PC-3 (cell line): ENCODE measurements around the gene SAMD4A. TPM values are rescaled to one million over a fixed set of nuclear protein-coding genes. Genes with fewer than 3 reads are reported as not detected.
A peak's percentile ranks its signal among the peaks of the same experiment; 100 is the strongest.

Experiments
- ATAC-seq: fragments of 200-7000 bp; cut with Tn5 transposase; 2 replicates; pipeline ENCODE4 v1.9.1; 2020; ENCODE audit warnings: mild to moderate bottlenecking, moderate library complexity
- BruUV-seq: library from RNA; stranded (reverse); fragments of 400-500 nt; replicated peaks from 2 replicates; lab custom pipeline; 2021; lab: Mats Ljungman, UMichigan
- CTCF ChIA-PET: fragments of 300-600 bp; sonication (Branson Sonifier 250); formaldehyde crosslinking; loops from one replicate; lab custom pipeline; 2022; ENCODE audit warnings: antibody characterized with exemption; lab: Charles Lee
- POLR2A ChIA-PET: fragments of 300-600 bp; sonication (Branson Sonifier 250); formaldehyde crosslinking; loops from one replicate; lab custom pipeline; 2022; ENCODE audit warnings: antibody characterized with exemption; ENCODE audit not compliant: unreplicated experiment; lab: Charles Lee
- DNase-seq: peaks from one replicate; pipeline ENCODE4 v3.0.0-alpha.2; 2015
- H2AFZ ChIP-seq: fragments of 300-600 bp; sonication (generic); 2 replicates; pipeline ENCODE4 v1.6.0; 2016; ENCODE audit warnings: antibody characterized with exemption, low read length
- H3F3A ChIP-seq: fragments of 300-600 bp; sonication (generic); one replicate; pipeline ENCODE4 v1.6.0; 2017; ENCODE audit warnings: antibody characterized with exemption, low read length, control low read depth, mild to moderate bottlenecking; ENCODE audit not compliant: unreplicated experiment
- H3K27ac ChIP-seq: fragments of 300-600 bp; sonication (generic); 2 replicates; pipeline ENCODE4 v1.5.1; 2016; ENCODE audit warnings: mild to moderate bottlenecking, low read length
- H3K27me3 ChIP-seq: fragments of 300-600 bp; sonication (generic); 2 replicates; pipeline ENCODE4 v1.6.1; 2016; ENCODE audit warnings: low read length, mixed read lengths
- H3K36me3 ChIP-seq: fragments of 300-600 bp; sonication (generic); 2 replicates; pipeline ENCODE4 v1.6.1; 2016; ENCODE audit warnings: low read depth, mixed run types, low read length, mixed read lengths
- H3K4me1 ChIP-seq: fragments of 300-600 bp; sonication (generic); 2 replicates; pipeline ENCODE4 v1.5.1; 2016; ENCODE audit warnings: low read length; ENCODE audit not compliant: insufficient read depth
- H3K4me2 ChIP-seq: fragments of 300-600 bp; sonication (generic); 2 replicates; pipeline ENCODE4 v1.6.0; 2016; ENCODE audit warnings: low read length
- H3K4me3 ChIP-seq: fragments of 300-600 bp; sonication (generic); 2 replicates; pipeline ENCODE4 v1.5.1; 2016; ENCODE audit warnings: mild to moderate bottlenecking, low read length, mixed read lengths
- H3K79me2 ChIP-seq: fragments of 300-600 bp; sonication (generic); 2 replicates; pipeline ENCODE4 v1.6.1; 2017; ENCODE audit warnings: low read length, mixed read lengths
- H3K9ac ChIP-seq: fragments of 300-600 bp; sonication (generic); 2 replicates; pipeline ENCODE4 v1.6.0; 2016; ENCODE audit warnings: mild to moderate bottlenecking, low read length
- H3K9me2 ChIP-seq: fragments of 300-600 bp; sonication (generic); replicated peaks from 2 replicates; pipeline ENCODE4 v1.6.1; 2016; ENCODE audit warnings: mixed run types, low read length, mixed read lengths
- H3K9me3 ChIP-seq: fragments of 300-600 bp; sonication (generic); 2 replicates; pipeline ENCODE4 v1.6.1; 2016; ENCODE audit warnings: low read length, mixed read lengths
- H4K20me1 ChIP-seq: fragments of 300-600 bp; sonication (generic); 2 replicates; pipeline ENCODE4 v1.6.1; 2016; ENCODE audit warnings: low read length, mixed read lengths
- EZH2 ChIP-seq: fragments of 300-600 bp; sonication (generic); IDR thresholded peaks from one replicate; pipeline ENCODE4 v1.6.1; 2017; ENCODE audit warnings: antibody characterized with exemption, mild to moderate bottlenecking, low read length; ENCODE audit not compliant: unreplicated experiment
- EZH2phosphoT487 ChIP-seq: fragments of 300-600 bp; sonication (generic); IDR thresholded peaks from 2 replicates; pipeline ENCODE4 v1.6.1; 2018; ENCODE audit warnings: mild to moderate bottlenecking, antibody characterized with exemption, low read length, borderline replicate concordance
- intact Hi-C: fragments of 100-400 bp; cut with micrococcal nuclease; formaldehyde crosslinking; loops from 2 replicates; pipeline ENCODE4 v1.9.0; 2023
- total RNA-seq: library from RNA; depleted of rRNA; stranded (reverse); fragments of >200 nt; gene quantifications from 2 replicates; pipeline ENCODE4 v1.2.3, GENCODE V29; 2014
- TF ChIP-seq, protein P1 (sequence below): fragments of 300-600 bp; sonication (generic); conservative IDR thresholded peaks from 2 replicates; pipeline ENCODE4 v1.5.1; 2017; ENCODE audit warnings: antibody characterized with exemption, low read depth, mild to moderate bottlenecking, low read length

SAMD4A gene
- total RNA-seq, 1 experiment from 2014 or later: 42.9 TPM

DNA sequence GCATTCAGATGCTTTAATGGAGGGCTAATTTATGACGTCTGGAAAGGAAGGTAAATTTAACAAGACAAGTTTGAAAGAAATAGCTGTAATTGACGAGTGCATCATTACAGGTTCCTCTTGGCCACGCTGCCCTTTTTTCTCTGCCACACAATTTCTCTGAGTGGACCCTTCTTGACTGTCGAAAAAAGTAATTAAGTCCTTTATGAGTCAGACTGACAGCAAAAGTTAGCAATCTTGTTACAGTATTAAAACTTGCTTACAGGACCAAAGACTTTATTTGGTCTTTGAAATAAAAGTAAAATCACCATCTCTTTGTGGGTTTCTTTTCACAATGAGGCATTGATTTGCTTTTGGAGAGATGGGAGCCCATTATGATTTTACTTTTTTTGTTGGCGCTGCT, 42.6 kb downstream of the SAMD4A start:
- H4K20me1 ChIP-seq: no peaks in the 10 kb centered on the region
- no peak overlapping the region for H3K27ac ChIP-seq
- ChIA-PET POLR2A (no interaction called here), CTCF (no interaction called here)
- no peak for ATAC-seq
- intact Hi-C loops: no loop called here
- H3K79me2 ChIP-seq: peaks cover 57% of the 10 kb centered on the region
- no peaks in the 10 kb centered on the region for H3K9me3 ChIP-seq
- peaks cover 26% of the 10 kb centered on the region for H3K4me1 ChIP-seq
- H3K9me2 ChIP-seq: no peaks in the 10 kb centered on the region
- H3F3A ChIP-seq: no peaks in the 10 kb centered on the region
- H3K4me3 ChIP-seq: no peak overlapping the region
- no peak overlapping the region for H2AFZ ChIP-seq
- H3K27me3 ChIP-seq: no peaks in the 10 kb centered on the region
- no peak for DNase-seq
- H3K36me3 ChIP-seq: peaks cover 3% of the 10 kb centered on the region; the same call in 1 of the 2 replicates
- H3K9ac ChIP-seq: no peak overlapping the region
- H3K4me2 ChIP-seq: no peak overlapping the region
- BruUV-seq: no TSS peak
- TF ChIP-seq, protein P1, sequence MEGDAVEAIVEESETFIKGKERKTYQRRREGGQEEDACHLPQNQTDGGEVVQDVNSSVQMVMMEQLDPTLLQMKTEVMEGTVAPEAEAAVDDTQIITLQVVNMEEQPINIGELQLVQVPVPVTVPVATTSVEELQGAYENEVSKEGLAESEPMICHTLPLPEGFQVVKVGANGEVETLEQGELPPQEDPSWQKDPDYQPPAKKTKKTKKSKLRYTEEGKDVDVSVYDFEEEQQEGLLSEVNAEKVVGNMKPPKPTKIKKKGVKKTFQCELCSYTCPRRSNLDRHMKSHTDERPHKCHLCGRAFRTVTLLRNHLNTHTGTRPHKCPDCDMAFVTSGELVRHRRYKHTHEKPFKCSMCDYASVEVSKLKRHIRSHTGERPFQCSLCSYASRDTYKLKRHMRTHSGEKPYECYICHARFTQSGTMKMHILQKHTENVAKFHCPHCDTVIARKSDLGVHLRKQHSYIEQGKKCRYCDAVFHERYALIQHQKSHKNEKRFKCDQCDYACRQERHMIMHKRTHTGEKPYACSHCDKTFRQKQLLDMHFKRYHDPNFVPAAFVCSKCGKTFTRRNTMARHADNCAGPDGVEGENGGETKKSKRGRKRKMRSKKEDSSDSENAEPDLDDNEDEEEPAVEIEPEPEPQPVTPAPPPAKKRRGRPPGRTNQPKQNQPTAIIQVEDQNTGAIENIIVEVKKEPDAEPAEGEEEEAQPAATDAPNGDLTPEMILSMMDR: no peak
- no peak for TF ChIP-seq EZH2
- no peak for TF ChIP-seq EZH2phosphoT487

DNA sequence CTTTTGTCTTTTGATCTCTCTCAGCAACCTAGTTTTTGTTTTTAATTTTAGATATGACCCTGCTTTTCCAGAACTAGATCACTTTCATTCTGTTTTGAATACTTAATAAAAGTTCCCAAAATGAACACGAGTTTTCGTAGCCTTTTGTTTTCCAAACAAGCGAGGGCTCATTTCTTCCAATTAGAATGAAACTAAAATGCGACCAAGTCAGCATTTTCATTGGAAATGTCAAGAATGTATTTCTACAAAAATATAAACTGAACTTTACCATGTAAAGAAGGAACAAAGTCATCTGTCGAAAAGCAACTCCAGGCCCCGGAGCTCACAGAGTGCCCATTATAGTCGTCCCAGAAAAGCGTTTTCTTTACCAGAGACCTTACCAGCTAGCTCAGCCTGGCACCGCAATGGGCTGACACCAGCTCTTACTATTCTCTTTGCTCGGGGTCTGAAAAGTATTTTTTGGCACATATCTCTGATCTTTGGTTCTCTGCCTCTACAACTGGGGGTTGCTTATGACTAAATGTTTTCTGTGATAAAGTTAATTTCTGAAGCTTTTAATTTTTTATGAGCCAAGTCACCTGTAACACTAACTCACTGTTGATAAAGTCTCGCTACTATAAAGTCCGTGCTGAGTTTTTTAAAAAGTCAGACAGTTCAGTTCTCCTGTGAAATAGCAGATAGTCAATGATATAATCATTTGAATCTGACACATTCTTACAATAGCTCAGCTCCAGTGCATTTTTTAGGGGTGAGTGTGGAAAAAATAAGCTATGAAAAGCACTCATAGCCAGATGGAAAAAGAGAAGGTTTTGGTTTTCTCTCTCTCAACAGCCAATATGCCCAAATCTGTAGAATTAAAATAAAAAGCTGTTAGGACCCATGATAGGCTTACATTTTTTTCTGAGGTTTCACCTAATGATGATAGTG, 43.4 kb downstream of the SAMD4A start:
- H3K4me2 ChIP-seq: no peak overlapping the region
- DNase-seq (no peak), ATAC-seq (no peak)
- no peak overlapping the region for H3K4me3 ChIP-seq
- no peaks in the 10 kb centered on the region for H3K9me3 ChIP-seq
- H3K4me1 ChIP-seq: peaks cover 31% of the 10 kb centered on the region
- no peaks in the 10 kb centered on the region; the same call in 1 of the 2 replicates for H3K36me3 ChIP-seq
- POLR2A ChIA-PET: interaction anchor here (0.6 to 0.7 kb wide), 3 partner anchors 40 to 407 kb away, joined by 3 to 4 read pairs (median 3); no protein-coding TSS in a partner anchor
- no peaks in the 10 kb centered on the region for H3K27me3 ChIP-seq
- H3K79me2 ChIP-seq: peaks cover 57% of the 10 kb centered on the region
- intact Hi-C loops: no loop called here
- BruUV-seq: no TSS peak
- CTCF ChIA-PET: no interaction called here
- no peaks in the 10 kb centered on the region for H3K9me2 ChIP-seq
- no peak for TF ChIP-seq EZH2phosphoT487
- TF ChIP-seq, protein P1: no peak
- no peak for TF ChIP-seq EZH2
- H4K20me1 ChIP-seq: no peaks in the 10 kb centered on the region
- H2AFZ ChIP-seq: no peak overlapping the region
- H3F3A ChIP-seq: no peaks in the 10 kb centered on the region
- no peak overlapping the region for H3K9ac ChIP-seq
- H3K27ac ChIP-seq: no peak overlapping the region

DNA sequence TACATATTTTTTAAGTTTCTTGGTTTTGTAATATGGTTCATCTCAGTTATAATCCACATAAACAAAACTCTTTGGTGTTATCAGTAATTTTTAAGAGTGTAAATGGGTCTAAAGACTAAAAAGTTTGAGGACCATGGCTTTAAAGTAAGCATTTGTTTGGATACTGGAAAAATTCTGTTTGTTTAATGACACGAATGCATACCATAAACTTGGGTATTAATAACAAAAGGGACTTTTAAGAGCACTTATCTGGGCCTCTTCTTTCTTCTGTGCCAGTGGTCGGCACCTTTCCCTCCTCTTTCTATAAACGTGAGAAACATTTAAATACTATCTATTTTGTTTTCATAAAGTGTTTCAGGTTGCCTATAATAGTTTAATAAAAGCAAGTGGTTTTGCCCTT, 47.4 kb downstream of the SAMD4A start:
- peaks cover 45% of the 10 kb centered on the region for H3K79me2 ChIP-seq
- H3K36me3 ChIP-seq: peaks cover 2% of the 10 kb centered on the region
- TF ChIP-seq, protein P1: no peak
- TF ChIP-seq EZH2 (no peak), EZH2phosphoT487 (no peak)
- intact Hi-C loops: no loop called here
- H3F3A ChIP-seq: no peaks in the 10 kb centered on the region
- H3K27me3 ChIP-seq: no peaks in the 10 kb centered on the region
- H4K20me1 ChIP-seq: no peaks in the 10 kb centered on the region
- 0 out of 2 replicates have a peak overlapping the region, but pooled peaks have one; percentile 2 for H3K4me2 ChIP-seq
- H3K9me2 ChIP-seq: no peaks in the 10 kb centered on the region
- no peak overlapping the region for H3K4me3 ChIP-seq
- H3K27ac ChIP-seq: no peak overlapping the region
- ChIA-PET POLR2A (no interaction called here), CTCF (no interaction called here)
- BruUV-seq: no TSS peak
- no peaks in the 10 kb centered on the region for H3K9me3 ChIP-seq
- H3K9ac ChIP-seq: no peak overlapping the region
- no peak overlapping the region for H2AFZ ChIP-seq
- ATAC-seq: peak; percentile 79
- DNase-seq: peak; percentile 55
- peaks cover 32% of the 10 kb centered on the region for H3K4me1 ChIP-seq
